ENCODE results near the gene PAX1.

DNA sequence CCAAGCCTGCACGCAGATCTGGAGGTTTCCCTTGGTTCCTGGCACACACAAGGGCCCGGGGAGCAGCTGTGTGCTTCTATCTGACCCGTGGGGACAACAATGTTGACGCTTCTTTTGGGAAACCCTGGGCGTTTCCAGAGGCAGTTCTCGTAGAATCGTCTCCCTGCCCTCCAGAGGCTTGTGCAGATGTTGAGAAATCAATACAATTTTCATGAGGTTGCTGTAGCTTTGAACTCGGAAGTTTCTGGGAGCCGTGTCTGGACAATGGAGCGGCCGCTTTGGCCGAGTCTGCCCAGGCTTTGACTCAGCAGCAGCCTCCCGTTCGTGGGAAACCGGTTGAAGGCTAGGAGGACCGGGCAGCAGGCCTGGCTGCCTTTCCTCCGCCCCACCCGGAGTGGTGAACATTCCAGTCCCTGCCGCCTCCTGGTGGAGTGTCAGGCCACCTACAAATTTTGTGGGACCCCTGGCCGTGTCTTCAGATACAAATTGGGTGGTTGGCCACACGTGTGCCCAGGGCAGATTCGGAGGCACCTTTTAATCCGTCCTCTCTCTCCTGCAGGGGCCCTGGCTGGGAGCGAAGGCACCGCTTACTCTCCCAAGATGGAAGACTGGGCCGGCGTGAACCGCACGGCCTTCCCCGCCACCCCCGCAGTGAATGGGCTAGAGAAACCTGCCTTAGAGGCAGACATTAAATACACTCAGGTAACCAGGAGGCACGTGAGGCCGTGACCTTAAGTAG, 2.7 kb downstream of the PAX1 start:
- TF ChIP-seq, protein P1, sequence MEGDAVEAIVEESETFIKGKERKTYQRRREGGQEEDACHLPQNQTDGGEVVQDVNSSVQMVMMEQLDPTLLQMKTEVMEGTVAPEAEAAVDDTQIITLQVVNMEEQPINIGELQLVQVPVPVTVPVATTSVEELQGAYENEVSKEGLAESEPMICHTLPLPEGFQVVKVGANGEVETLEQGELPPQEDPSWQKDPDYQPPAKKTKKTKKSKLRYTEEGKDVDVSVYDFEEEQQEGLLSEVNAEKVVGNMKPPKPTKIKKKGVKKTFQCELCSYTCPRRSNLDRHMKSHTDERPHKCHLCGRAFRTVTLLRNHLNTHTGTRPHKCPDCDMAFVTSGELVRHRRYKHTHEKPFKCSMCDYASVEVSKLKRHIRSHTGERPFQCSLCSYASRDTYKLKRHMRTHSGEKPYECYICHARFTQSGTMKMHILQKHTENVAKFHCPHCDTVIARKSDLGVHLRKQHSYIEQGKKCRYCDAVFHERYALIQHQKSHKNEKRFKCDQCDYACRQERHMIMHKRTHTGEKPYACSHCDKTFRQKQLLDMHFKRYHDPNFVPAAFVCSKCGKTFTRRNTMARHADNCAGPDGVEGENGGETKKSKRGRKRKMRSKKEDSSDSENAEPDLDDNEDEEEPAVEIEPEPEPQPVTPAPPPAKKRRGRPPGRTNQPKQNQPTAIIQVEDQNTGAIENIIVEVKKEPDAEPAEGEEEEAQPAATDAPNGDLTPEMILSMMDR (IDR thresholded peaks at IDR 0.05): no peak
- no peak for TF ChIP-seq EP300 (IDR thresholded peaks at IDR 0.05)
- no peak for TF ChIP-seq POLR2A (IDR thresholded peaks at IDR 0.05)
- no peak for TF ChIP-seq POLR2AphosphoS5 (IDR thresholded peaks at IDR 0.05)
